NCI-H2171 treated with DMSO at 0.1 percent for 48 hours (cell line): ENCODE results near the gene TXNRD3.
A peak's percentile ranks its signal among the peaks of the same experiment; 100 is the strongest.
"Not testable (repeated sequence)": the region's sequence is repeated elsewhere in the genome, so short reads cannot be mapped to it uniquely, and the experiment has no call there.

Experiments
- DNase-seq: peaks from one replicate; lab custom pipeline; 2025; lab: John Stamatoyannopoulos, UW

Gene TXNRD3

DNA sequence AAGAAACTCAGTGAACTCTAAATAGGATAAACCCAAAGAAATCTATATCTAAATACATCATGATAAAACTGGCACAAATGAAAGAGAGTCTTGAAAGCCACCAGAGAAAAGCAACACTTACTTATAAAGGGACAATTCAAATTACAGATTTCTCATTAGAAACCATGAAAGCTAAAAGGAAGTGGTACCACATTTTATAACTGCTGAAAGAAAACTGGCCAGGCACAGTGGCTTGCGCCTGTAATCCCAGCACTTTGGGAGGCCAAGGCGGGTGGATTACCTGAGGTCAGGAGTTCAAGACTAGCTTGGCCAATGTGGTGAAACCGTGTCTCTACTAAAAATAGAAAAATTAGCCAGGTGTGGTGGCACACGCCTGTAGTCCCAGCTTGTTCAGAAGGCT lies 59.4 kb downstream of the TXNRD3 start:
- DNase-seq = not testable (repeated sequence)

DNA sequence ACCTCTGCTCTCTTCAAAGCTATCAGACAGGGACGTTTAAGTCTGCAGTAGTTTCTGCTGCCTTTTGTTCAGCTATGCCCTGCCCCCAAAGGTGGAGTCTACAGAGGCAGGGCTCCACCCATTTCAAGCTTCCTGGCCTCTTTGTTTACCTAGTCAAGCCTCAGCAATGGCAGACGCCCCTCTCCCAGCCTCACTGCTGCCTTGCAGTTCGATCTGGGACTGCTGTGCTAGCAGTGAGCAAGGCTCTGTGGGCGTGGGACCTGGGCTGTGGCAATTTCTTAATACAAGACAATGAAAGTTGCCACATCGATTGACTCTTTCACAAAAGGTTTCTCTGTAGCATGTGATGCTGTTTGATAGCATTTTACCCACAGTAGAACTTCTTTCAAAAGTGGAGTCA lies 63.4 kb downstream of the TXNRD3 start:
- not testable (repeated sequence) for DNase-seq

DNA sequence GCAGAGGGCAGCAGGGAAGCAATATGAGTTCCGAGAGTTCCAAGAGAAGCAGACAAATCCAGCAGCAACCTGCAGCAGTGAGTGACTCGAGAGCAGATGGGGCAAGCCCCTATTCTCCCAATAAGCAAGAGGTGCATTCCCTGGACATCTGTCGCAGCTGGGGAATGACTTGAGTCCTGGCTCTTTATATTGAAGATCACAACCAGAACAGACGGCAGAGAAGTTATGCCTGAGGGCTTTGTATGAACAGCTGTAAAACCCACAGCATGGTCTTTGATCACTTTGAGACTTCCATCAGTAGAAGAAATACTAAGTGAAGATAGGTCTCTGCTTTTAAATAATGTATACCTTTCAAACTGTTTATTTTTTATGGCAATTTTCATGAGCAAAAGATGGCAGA lies 72.6 kb downstream of the TXNRD3 start:
- DNase-seq = peak; percentile 92

DNA sequence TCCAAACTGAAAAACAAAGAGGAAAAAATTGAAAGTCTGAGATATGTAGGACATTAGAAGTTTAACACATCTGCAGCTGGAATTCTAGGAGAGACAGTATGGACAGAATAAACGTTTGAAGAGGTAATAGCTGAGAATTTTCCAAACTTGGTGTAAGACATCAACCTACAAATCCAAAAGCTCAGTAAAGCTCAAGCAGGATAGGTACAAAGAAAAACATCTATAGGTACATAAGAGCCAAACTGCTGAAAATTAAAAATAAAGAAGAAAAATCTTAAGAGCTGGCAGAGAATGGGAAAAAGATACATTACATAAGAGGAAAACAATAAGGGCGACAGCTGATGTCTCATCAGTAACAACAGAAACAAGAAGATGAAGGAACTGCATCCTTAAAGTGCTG lies 73.4 kb downstream of the TXNRD3 start:
- DNase-seq = no peak

DNA sequence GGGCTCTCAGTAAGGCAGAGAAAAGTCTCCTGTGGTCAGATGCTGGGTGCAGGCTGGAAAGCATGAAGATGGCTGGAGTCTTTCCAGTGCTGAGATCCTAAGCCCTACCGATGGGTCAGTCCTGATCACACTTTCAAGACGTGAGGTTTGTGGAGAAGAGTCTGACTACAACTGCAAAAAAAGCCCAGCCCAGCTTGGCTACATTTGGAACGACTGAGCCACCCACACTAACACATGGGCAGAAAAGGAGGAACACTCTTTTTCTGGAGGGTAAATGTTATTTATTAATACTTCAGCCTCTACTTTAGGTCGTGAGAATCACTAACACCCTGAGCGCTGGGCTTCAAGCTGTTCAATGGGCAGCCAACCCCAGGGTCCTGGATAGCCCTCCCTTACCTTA lies 74.2 kb downstream of the TXNRD3 start:
- DNase-seq = no peak

DNA sequence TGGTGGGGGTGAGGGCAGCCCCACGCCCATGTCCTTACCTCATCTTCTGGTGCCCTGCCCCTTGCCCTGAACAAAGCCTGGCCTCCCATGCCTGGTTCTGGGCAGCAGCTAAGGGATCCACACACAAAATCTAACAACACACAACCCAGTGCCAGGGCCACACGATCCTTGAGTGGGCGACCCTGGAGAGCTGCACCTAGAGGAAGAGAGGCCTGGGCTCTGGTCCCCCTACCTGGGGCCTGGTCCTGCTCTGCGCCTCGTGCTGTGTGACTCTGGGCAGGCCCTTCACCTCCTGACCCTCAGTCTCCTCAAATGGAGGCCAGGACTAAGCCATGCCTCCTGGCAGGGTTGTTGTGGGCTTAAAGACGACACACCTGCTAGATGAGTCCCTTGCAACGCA lies 76.2 kb downstream of the TXNRD3 start:
- DNase-seq = no peak

DNA sequence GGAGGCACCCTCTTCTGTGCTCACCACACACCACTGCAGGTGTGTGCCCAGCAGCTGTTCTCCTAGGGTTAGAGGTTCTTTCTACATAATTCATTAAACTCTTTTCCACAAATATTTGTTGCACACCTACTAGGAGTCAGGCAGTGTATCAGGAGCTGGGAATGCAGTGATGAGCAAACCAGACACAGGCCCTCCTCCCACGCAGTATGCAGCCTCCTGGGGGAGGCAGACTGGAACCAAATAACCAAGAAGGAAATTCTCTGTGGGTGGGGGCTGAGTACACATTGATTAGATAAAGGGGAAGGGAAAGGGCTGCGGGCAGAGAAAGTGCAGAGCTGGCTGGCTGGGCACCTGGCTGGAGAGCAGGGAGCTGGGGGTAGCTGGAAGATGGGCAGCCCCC lies 77.7 kb downstream of the TXNRD3 start:
- no peak for DNase-seq

DNA sequence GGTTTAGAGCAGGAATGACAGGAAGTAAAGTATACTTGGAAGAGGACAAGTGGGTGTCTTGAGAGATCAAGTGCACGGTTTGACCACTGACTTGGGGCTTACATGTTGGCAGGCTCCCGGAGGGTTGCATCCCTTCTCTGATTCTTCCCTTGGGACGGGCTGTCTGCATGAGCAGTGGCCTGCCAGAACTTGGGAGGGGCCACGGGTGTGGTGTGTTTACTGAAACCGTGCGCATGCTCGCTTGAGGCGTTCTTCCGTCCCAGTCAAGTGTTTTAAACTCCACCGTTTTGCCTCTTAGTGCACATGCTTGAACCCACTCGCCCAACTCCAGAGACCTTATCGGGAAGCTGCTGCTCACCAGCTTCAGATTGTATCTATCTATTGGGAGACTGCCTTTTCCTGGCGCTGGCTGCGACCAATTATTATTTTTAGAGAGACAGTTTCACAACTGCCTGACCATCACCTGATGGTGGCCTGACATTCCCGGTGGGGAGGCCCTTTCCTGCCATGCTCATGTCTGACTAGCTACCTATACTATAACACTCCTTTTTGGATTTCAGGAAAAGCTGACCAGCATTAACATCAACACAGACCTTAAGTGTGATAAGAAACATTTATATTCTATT lies 81.3 kb downstream of the TXNRD3 start:
- DNase-seq = no peak

DNA sequence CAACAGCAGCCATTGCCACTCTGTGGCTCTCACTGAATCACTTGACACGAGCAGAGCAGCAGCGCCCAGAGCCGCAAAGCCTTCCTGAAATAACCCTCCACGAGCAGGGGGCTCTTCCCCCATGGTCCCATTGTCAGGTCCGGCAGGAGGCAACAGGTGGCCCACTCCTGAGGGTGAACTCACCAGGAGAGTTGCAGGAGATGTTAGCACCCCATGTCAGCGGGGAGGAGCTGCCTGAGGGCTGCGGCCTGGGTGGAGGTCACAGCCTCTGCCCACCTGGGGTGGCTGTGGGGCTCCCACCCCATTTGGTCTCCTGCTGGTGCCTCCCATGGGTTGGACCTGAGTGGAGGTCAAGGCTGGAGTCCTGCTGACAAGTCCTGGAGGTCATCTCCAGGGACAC lies 83.8 kb downstream of the TXNRD3 start:
- no peak for DNase-seq

DNA sequence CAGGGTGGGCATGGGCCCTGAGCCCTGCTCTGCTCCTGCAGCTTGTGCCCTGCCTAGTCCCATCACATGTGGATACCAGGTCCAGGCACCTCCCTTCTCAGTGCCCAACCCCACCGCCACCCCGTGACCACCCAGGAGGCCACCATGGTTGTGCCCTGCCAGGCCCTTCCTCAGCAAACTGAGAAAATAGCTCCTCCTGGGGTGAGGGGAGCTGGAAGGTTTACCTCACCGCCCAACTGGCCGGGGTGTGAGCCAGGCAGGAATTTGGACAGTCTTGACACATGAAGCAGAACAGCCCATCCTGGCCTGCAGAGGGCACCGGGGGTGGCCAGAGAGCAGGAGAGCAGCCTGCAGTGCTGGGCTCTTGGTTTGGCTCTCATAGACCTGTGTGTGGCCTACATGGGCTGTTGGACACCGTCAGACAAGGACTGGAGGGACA lies 84.8 kb downstream of the TXNRD3 start:
- no peak for DNase-seq

DNA sequence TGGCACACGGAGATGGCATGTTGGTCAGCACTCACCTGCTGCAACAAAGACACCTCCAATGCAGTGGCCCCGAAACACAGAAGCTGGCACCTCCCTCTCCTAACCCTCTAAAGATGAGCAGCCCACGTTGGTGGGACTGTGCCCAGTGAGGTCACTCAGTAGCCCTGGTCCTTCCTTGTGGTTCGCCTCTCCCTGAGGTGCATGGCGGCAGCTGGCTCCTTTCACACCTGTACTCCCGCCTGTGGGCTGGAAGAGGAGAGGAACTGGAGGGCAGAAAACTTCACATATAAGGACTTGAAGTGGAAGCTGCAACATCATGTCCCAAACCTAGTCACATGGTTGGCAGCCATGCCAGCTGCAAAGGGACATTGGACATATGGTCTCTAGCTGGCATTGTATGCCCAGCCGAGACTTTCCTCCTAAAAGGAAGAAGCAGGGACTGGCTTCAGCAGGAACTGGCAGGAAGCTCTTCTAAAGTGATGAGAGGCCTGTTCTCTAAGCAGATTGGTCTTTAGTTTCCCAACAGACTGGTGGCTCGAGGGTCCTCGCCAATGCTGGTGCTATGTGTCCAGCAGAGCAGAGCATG lies 85.4 kb downstream of the TXNRD3 start:
- no peak for DNase-seq

DNA sequence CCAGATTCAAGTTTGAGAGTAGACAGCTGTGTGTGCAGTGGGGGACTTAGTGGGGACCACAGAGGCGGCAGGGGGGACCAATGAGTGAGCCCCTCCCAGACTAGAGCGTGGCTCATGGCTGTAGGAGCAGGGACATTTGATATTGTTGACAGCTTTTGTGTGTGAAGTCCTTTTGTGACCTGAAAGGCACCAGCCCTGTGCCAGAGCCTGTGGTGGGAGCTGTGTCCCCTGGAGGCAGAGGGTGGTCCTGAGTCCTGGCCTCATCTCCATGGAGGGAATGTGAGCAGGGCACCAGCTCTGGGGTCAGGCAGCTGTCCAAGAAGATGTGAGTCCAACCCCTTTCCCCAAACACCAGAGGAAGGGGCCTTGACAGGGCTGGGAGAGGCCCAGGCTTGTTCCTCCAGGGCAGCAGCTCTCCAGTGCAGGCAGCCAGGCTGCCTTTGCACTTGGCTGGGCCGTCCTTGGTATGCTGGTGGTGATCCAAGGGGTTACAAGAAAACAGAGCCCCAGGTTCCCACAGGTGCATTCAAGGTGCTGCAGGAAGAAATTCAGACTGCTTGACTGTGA lies 86.1 kb downstream of the TXNRD3 start:
- DNase-seq = no peak

DNA sequence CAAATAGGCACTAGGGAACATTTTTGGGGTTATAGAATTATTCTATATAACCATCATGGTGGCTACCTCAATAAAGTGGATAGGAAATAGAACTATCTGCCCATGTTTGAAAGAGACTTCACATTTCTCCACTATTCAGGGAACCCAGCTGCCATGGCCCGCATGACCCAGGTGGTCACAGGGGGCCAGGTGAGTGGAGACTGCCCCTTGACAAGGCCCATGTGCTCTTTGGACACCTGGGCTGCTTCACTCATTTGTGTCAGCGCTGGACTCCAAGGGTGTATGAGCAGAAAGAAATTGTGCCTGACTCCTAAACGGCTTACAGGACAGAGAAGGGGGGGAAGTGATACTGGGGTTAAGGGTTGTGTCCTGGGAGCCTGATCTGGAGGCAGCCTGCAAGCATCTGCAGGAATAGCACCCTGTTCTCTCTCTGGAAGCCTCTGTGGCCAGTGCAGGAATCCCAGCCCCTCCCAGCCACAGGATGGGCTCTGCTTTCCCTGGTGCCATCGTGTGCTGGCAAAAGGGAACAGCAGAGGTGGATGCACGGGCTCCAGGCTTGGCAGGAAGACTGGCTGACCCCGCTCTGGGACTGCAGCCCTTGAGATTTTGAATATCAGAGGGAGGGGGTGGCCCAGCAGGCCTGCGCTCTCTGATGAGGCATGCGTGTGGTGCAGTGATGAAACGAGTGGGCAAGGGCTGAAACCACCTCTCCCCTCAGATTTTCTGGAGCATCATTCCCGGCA lies 87.1 kb downstream of the TXNRD3 start:
- DNase-seq = no peak

DNA sequence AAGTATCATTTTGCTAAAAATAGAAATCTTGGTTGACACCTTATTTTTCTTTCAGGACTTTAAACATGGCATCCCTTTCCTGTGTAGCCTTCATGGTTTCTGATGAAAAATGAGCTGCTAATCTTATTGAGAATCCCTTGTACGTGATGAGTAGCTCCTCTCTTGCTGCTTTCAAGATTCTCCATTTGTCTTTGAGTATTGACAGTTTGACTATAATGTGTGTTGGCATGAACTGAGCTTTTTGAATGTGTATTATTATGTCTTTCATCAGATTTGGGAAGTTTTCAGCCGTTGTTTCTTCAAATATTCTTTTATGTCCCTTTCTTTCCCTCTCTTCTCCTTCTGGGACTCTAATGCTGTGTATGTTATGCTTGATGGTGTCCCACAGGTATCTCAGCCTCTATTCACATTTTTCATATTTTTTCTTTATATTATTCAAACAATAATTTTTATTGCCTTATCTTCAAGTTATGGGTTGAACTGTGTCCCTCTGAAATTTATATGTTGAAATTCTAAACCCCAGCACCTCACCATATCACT lies 92.1 kb downstream of the TXNRD3 start:
- no peak for DNase-seq

DNA sequence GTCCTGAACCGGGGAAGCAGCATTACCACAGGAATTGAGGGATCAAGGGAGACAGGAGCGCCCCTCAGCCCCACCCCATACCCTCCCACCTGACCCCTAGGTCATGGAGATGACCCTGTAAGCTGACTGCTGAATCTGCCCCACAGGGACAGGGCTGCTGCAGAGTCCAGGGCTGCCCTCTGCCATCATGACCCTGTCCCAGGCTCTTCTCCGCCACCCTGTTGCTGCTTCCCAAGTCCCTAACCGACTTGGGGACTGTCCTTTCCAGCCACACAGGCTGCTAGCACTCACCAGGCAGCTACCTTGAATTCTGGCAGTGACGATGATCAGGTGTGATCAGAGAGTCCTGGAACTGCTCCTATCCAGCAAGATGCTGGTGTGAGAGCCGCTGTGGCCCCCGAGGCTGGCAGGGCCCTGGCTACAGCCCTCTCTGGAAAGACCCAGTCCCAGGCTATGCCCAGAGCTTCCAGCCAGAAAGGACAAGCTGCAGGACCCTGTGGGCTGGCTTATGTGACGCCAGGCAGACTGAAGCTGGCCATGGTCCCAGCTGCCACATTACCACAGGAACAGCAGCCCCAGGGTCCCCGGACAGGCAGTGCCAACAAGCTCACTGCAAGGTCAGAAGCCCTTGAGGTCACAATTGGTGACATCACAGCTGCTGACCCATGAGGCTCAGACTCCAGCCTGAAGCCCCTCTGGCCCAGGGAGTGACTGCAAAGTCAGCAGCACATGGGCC lies 96.4 kb downstream of the TXNRD3 start, which contains the start of gene C3orf22:
Gene C3orf22 (minus strand): TSS at position 597 of the 736 bp plus-strand sequence. CDS start 5,542 bp downstream, outside the sequence.
- DNase-seq = no peak

DNA sequence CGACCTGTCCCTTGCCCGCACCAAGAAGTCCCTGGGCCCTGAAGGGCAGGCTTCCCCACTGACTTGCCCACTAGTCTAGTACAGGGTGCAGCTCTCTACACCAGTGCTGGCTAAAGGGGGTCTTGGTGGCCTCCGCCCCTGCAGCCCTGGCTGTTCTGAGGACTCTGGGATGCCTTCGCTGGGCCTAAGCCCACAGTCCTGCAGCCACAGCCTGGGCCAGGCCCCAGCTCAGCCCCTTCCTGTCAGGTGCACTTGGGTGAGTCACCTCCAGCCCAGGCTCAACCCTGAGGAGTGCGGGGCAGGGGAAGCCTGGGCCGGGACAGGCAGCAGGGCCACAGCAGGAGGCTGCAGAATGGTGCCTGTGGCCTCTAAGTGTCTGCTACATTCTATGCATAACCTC lies 97.2 kb downstream of the TXNRD3 start:
- no peak for DNase-seq

DNA sequence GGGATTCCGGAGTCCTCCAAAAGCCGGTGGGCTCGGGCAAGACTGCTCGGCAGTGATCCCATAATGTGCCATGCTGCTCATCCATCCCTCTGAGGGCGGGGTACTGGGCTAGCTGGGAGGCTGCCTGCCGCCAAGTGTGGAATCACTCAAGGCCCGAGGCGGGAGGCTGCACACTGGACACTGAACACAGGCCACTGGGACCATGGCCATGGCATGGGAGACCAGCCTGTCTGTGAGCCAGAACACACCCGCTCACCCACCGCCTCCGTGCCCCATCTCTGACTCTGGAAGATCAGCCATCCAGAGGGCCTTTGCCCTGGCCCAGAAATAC lies 97.5 kb downstream of the TXNRD3 start:
- no peak for DNase-seq
